Esophagus muscularis mucosa (tissue), 4 donors: ENCODE data around the gene NLRP3. TPM values are rescaled to one million over a fixed set of nuclear protein-coding genes. Genes with fewer than 3 reads are reported as not detected.

Source experiments
- DNase-seq: peaks from one replicate; pipeline ENCODE4 v3.0.0-alpha.2; 2017; ENCODE audit errors: extremely low spot score
- H3K27ac ChIP-seq, 4 donors: fragments of 200-600 bp; sonication (generic); replicated peaks in 1 of 4; 1 replicate in 3 of 4; 2 replicates in 1 of 4; pipeline ENCODE4 v1.5.1; 2016 to 2019; ENCODE audit warnings: mild to moderate bottlenecking in 1 of 4
- H3K27me3 ChIP-seq, 4 donors: fragments of 200-600 bp; sonication (generic); one replicate each; pipeline versions ENCODE4 v1.5.1 to v1.6.0; 2016 to 2019
- H3K36me3 ChIP-seq, 4 donors: fragments of 200-600 bp; sonication (generic); one replicate each; pipeline ENCODE4 v1.5.1; 2016 to 2019
- H3K4me1 ChIP-seq, 4 donors: fragments of 200-600 bp; sonication (generic); one replicate each; pipeline ENCODE4 v1.5.1; 2016 to 2019
- H3K4me3 ChIP-seq, 4 donors: fragments of 200-600 bp; sonication (generic); 1 replicate in 2 of 4; 2 replicates in 2 of 4; pipeline ENCODE4 v1.5.1; 2016 to 2019; ENCODE audit warnings: mild to moderate bottlenecking in 4 of 4, moderate library complexity in 1 of 4
- H3K9me3 ChIP-seq, 4 donors: fragments of 200-600 bp; sonication (generic); 1 replicate in 3 of 4; 2 replicates in 1 of 4; pipeline ENCODE4 v1.5.1; 2016 to 2019
- CTCF ChIP-seq, 3 experiments: fragments of 200-600 bp in 2 of 3; fragments of 450-650 bp in 1 of 3; sonication (generic) in 2 of 3; IDR thresholded peaks; one replicate each; pipeline ENCODE4 v1.5.1; 2017 to 2019; ENCODE audit warnings: antibody characterized with exemption in 3 of 3, mild to moderate bottlenecking in 2 of 3, moderate library complexity in 1 of 3
- EP300 ChIP-seq: sonication (generic); formaldehyde crosslinking; IDR thresholded peaks from one replicate; pipeline ENCODE4 v1.6.1; 2017; ENCODE audit warnings: antibody characterized with exemption
- POLR2A ChIP-seq: fragments of 450-650 bp; IDR thresholded peaks from one replicate; pipeline ENCODE4 v1.6.1; 2017; ENCODE audit warnings: antibody characterized with exemption, moderate library complexity, mild to moderate bottlenecking, low read depth
- POLR2AphosphoS5 ChIP-seq, 2 donors: sonication (generic); formaldehyde crosslinking; IDR thresholded peaks; one replicate each; pipeline ENCODE4 v1.6.1; 2017; ENCODE audit warnings: antibody characterized with exemption in 2 of 2
- WGBS: methylation state at CpG from one replicate; pipeline ENCODE4 v1.1.5; 2018; 5-methylcytosine and 5-hydroxymethylcytosine counted together
- intact Hi-C: fragments of 100-400 bp; cut with DNase I; formaldehyde crosslinking; loops from one replicate; pipeline ENCODE4 v1.15.1; 2023
- total RNA-seq, 4 donors: library from RNA; depleted of rRNA; stranded (reverse); fragments of >200 nt; gene quantifications; one replicate each; pipeline versions ENCODE4 v1.1.0 to v1.2.1, GENCODE V29; 2016

Gene NLRP3
- total RNA-seq, 4 donors from 2014 or later, result 1.3 to 4.5 (median 1.6) TPM

- 88% methylated on average over 2 of the region's 2 CpGs for WGBS
- DNase-seq, result no peak
- intact Hi-C loops, result no loop called here
- Histone ChIP-seq H3K36me3 (no peaks in the 10 kb centered on the region), H3K27ac (no peak overlapping the region), H3K9me3 (no peaks in the 10 kb centered on the region), H3K4me3 (no peak overlapping the region), H3K4me1 (no peaks in the 10 kb centered on the region), H3K27me3 (peaks cover 0 to 10% (median 0%) of the 10 kb centered on the region in 4 donors)
- no peak for TF ChIP-seq CTCF (IDR thresholded peaks at IDR 0.05)
- TF ChIP-seq EP300, result no peak
- no peak for TF ChIP-seq POLR2AphosphoS5 (IDR thresholded peaks at IDR 0.05)
- TF ChIP-seq POLR2A, result no peak
Measured at GRCh38 chr1:247421074-247421473, 5.1 kb downstream of the NLRP3 start.

- no peak for TF ChIP-seq EP300
- no peak for TF ChIP-seq POLR2A
- TF ChIP-seq CTCF (IDR thresholded peaks at IDR 0.05), result no peak
- TF ChIP-seq POLR2AphosphoS5 (IDR thresholded peaks at IDR 0.05), result no peak
- Histone ChIP-seq H3K27ac (no peak overlapping the region), H3K36me3 (no peaks in the 10 kb centered on the region), H3K9me3 (no peaks in the 10 kb centered on the region), H3K4me3 (no peak overlapping the region), H3K27me3 (peaks cover 0 to 8% (median 0%) of the 10 kb centered on the region in 4 donors), H3K4me1 (no peaks in the 10 kb centered on the region)
- WGBS, result 59% methylated on average over 6 of the region's 6 CpGs
- intact Hi-C loops, result no loop called here
- no peak for DNase-seq
Measured at GRCh38 chr1:247429496-247429895, 13.5 kb downstream of the NLRP3 start.

GRCh38 chr1:247430434-247430833, 14.5 kb downstream of the NLRP3 start:
- Histone ChIP-seq H3K4me3 (no peak overlapping the region), H3K27me3 (peaks cover 0 to 8% (median 0%) of the 10 kb centered on the region in 4 donors), H3K27ac (no peak overlapping the region), H3K9me3 (no peaks in the 10 kb centered on the region), H3K4me1 (no peaks in the 10 kb centered on the region), H3K36me3 (no peaks in the 10 kb centered on the region)
- intact Hi-C loops, result no loop called here
- TF ChIP-seq EP300, result no peak
- no peak for TF ChIP-seq POLR2AphosphoS5 (IDR thresholded peaks at IDR 0.05)
- no peak for TF ChIP-seq POLR2A
- TF ChIP-seq CTCF (IDR thresholded peaks at IDR 0.05), result no peak
- 88% methylated on average over 1 of the region's 1 CpG for WGBS
- no peak for DNase-seq

GRCh38 chr1:247431643-247432042, 15.7 kb downstream of the NLRP3 start:
- Histone ChIP-seq H3K4me1 (no peaks in the 10 kb centered on the region), H3K4me3 (no peak overlapping the region), H3K9me3 (no peaks in the 10 kb centered on the region), H3K27ac (no peak overlapping the region), H3K27me3 (peaks cover 0 to 7% (median 0%) of the 10 kb centered on the region in 4 donors), H3K36me3 (no peaks in the 10 kb centered on the region)
- WGBS, result 84% methylated on average over 9 of the region's 9 CpGs
- intact Hi-C loops, result no loop called here
- no peak for TF ChIP-seq POLR2A
- DNase-seq, result no peak

GRCh38 chr1:247434005-247434404, 18.0 kb downstream of the NLRP3 start:
- Histone ChIP-seq H3K27me3 (no peaks in the 10 kb centered on the region), H3K36me3 (no peaks in the 10 kb centered on the region), H3K27ac (no peak overlapping the region), H3K9me3 (no peaks in the 10 kb centered on the region), H3K4me1 (no peaks in the 10 kb centered on the region), H3K4me3 (no peak overlapping the region)
- intact Hi-C loops, result no loop called here
- DNase-seq, result no peak
- TF ChIP-seq POLR2AphosphoS5 (IDR thresholded peaks at IDR 0.05), result no peak
- no peak for TF ChIP-seq EP300
- TF ChIP-seq POLR2A, result no peak
- TF ChIP-seq CTCF (IDR thresholded peaks at IDR 0.05), result no peak
- 81% methylated on average over 14 of the region's 15 CpGs for WGBS
